GM13977 (cell line): ENCODE data around the gene CACNA1B.

Experiments
- DNase-seq: peaks from one replicate; pipeline ENCODE4 v3.0.0; 2012; ENCODE audit warnings: low spot score
- in situ Hi-C: fragments of 300-500 bp; cut with MboI; formaldehyde crosslinking; loops from one replicate; pipeline ENCODE4 v1.12.0; 2022; ENCODE audit warnings: low sequenced_read_pairs, low pct_unique_long_range_greater_than_20kb, mixed read lengths, inconsistent platforms; ENCODE audit not compliant: unreplicated experiment
- TF ChIP-seq, protein P1 (sequence below): IDR thresholded peaks from 2 replicates; pipeline ENCODE4 v1.5.1; 2012; ENCODE audit warnings: mild to moderate bottlenecking, control low read depth; ENCODE audit not compliant: insufficient read depth; ENCODE audit errors: extremely low read depth, missing control alignments

CACNA1B gene

DNA sequence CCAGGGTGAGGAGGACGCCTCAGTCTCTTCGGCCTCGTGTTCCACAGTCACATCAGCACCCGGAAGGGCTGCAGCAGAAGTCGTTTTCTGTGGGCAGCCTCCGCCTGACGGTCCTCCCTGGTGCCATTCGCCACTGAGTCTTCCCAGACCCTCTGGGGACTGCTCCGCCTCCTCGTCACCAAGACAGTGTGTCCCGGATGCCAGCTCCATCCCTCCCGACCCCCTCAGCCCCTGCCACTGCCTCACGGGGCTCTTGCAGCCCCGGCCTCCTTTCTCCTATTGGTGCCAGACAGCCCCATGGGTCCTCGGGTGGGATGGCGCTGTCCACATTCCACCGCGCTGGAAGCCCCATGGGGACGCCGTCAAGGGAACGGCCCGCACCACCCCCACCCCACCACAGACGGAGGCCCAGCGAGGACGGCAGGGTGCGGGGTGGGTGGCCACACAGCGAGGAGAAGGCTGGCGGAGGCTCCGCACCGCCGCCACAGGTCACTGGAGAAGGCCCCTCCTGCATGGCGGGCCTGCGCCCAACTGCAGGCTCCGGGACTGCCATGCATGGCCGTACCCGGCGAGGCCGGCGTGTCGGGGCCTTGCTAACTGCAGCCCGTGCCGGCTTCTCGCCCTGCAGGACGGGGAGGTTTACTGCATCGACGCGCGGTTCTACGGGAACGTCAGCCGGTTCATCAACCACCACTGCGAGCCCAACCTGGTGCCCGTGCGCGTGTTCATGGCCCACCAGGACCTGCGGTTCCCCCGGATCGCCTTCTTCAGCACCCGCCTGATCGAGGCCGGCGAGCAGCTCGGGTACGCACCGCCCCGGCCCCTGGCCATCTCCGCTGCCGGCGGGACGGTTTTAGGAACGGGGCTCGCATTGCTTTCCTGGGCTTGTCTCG lies 43.6 kb upstream of the CACNA1B start:
- in situ Hi-C loops = no loop called here

DNA sequence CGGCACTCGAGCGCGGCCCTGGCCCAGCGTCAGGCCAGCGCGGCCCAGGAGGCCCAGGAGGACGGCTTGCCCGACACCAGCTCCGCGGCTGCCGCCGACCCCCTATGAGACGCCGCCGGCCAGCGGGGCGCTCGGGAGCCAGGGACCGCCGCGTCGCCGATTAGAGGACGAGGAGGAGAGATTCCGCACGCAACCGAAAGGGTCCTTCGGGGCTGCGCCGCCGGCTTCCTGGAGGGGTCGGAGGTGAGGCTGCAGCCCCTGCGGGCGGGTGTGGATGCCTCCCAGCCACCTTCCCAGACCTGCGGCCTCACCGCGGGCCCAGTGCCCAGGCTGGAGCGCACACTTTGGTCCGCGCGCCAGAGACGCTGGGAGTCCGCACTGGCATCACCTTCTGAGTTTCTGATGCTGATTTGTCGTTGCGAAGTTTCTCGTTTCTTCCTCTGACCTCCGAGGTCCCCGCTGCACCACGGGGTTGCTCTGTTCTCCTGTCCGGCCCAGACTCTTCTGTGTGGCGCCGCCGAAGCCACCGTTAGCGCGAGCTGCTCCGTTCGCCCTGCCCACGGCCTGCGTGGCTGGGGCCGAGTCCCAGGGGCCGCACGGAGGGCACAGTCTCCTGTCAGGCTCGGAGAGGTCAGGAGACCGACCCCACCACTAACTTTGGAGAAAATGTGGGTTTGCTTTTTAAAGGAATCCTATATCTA lies 42.6 kb upstream of the CACNA1B start:
- in situ Hi-C loops = no loop called here
- DNase-seq = no peak

More for the DNA sequence above, 43.6 kb upstream of the CACNA1B start:
- TF ChIP-seq, protein P1, sequence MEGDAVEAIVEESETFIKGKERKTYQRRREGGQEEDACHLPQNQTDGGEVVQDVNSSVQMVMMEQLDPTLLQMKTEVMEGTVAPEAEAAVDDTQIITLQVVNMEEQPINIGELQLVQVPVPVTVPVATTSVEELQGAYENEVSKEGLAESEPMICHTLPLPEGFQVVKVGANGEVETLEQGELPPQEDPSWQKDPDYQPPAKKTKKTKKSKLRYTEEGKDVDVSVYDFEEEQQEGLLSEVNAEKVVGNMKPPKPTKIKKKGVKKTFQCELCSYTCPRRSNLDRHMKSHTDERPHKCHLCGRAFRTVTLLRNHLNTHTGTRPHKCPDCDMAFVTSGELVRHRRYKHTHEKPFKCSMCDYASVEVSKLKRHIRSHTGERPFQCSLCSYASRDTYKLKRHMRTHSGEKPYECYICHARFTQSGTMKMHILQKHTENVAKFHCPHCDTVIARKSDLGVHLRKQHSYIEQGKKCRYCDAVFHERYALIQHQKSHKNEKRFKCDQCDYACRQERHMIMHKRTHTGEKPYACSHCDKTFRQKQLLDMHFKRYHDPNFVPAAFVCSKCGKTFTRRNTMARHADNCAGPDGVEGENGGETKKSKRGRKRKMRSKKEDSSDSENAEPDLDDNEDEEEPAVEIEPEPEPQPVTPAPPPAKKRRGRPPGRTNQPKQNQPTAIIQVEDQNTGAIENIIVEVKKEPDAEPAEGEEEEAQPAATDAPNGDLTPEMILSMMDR = no peak
- no peak for DNase-seq

DNA sequence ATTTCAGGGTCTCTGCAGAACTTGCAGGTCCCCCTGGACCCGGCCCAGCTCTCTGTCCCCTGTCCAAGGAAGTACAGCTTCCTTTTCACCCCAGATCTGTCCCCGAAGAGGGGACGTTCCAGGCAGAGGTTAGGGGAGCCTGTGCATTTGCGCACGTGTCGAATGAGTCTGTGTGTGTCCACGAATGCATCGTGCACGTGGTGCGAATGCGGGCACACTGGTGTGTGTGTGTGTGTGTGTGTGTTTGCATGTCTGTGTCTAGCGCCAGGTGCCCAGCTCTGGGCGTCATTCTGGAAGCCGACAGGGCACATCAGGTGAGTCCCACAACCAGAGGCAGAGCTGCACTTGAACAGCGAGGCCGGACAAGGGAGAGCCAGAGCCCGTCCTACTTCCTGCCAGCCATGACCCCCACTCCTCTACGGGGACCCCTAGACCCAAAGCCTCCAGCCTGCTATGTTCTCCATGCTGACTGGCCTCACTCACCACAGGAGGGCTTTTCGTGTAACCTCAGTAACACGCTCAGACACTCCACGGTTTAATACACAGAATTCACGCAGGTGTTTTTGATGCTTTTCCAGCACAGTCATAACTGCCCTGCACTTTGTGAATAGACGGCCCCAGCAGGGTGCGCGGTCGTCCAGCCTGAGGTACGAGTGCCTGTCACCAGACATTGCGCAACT lies 41.3 kb upstream of the CACNA1B start:
- TF ChIP-seq, protein P1 = no peak
- DNase-seq = no peak
- in situ Hi-C loops = no loop called here

More for the DNA sequence above, 42.6 kb upstream of the CACNA1B start:
- TF ChIP-seq, protein P1 = no peak

DNA sequence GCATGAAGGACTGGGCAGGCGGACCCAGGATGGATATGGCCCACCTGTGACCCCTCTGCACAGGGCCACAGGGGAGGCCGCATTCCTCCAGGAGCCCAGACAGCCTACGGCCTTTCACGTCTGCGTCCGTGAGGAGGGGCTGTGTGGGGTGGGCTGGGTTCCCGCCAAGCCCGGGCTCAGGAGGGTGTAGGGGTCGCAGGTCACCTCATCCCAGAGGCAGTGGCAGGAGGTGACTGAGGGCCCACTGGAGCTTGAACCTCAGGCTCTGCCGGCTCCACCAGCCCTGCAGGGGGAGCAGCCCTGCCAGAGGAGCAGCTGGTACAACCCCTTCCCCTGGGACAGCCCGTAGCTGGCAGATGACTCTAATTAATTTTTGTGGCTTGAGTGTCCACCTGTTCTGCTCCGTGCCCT lies 40.7 kb upstream of the CACNA1B start:
- in situ Hi-C loops = no loop called here
- no peak for DNase-seq
- TF ChIP-seq, protein P1 = no peak

DNA sequence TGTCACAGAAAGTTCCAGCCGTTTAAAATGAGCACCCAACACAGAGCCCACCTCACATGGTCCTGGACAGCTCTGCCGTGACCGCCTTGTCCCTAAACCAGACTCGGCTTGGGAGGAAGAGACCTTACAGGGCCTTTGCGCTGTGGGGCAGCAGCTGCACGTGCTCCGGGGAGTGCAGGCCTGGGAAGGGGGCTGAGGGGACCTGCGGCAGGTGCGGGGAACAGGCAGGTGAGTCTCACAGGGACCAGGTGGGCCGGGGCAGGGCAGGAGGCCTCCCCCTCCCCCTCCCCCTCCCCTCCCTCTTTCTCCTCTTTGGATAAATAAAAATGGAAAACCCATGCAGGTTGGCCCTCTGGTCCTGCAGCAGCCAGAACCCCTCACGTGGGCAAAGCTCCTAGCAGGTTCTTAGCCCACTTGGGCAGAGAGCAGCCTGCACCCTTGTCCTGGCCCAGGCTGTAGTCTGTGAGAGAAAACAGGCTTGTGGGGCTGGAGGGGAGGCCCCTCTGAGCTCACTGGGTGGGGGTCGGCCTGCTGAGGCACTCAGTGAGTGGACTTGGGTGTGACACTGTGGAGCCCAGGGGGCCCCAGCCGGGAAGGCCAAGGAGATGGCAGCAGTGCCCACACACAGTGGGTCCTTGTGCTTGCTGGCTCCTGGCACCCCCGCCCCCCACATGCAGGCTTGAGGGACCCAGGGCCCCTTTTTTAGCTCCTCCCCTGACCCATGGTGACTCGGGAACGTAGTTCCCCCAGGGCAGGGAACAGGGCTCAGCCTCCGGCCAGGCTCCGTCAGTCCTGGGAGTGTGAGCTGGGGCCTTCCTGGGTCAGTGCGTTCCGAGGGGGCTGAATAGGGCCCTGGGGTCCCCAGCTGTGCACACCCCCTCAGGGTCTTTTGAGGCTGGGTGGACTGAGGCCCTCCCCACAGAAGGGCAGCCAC lies 40.0 kb upstream of the CACNA1B start:
- in situ Hi-C loops = no loop called here
- TF ChIP-seq, protein P1 = no peak
- no peak for DNase-seq
